HG02610 (cell line): ENCODE measurements around the gene KRTAP10-4.
"Not testable (repeated sequence)": the region's sequence is repeated elsewhere in the genome, so short reads cannot be mapped to it uniquely, and the experiment has no call there.

Source experiments
- ATAC-seq: cut with Tn5 transposase; IDR thresholded peaks from one replicate; pipeline ENCODE4 v1.9.1; 2021; ENCODE audit warnings: mild to moderate bottlenecking, moderate library complexity; ENCODE audit not compliant: unreplicated experiment

KRTAP10-4 gene

DNA sequence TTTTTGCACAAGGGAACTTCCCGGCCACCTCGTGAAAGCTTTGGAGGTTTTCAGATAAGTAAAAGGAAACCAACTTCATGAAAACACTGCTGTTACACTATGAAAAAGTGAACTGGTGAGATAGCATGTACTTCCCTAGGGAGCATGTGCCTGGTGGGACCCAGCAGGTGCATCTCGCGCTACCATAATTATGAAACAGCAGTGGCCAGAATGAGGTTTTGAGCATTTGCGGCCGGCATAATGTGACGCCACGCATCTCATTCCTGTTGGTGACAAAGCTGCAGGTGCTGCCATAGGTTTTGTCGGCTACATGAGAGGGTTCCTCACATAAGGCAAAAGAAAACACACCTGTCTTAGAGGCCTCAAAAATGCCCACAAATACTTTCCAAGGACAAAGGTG is 16.6 kb upstream of the KRTAP10-4 start:
- ATAC-seq, result no peak

GRCh38 chr21:44557491-44558328 is 15.8 kb upstream of the KRTAP10-4 start:
- no peak for ATAC-seq

DNA sequence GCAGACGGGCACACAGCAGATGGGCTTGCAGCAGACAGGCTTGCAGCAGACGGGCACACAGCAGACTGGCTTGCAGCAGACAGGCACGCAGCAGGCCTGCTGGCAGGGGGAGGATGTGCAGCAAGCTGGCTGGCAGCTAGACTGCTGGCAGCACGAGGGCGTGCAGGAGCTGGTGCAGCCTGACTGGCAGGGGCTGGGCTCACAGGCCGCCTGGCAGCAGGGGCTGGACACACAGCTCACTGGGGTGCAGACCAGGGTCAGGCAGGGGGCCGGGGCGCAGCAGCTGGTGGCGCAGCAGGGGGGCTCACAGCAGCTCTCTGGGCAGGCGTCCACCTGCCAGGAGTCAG is 15.2 kb upstream of the KRTAP10-4 start:
- not testable (repeated sequence) for ATAC-seq

DNA sequence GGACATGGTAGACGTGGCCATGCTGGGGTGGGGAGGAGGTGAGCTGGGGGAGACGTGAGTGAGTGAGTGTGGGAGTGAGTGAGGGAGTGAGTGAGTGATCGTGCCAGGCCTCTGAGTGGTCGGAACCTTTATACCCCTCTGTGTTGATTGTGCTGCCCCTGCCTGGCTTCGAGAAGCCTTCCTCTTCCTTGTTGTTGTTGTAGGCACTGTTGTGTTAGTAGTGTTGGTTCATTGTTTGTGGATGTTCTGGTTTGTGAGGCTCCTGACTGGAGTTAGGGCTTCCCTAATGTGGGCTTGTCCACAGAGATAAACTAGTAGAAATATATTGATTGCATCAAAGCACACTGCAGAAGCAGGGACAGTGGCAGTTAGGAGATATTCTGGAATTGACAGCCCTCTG is 14.8 kb upstream of the KRTAP10-4 start, which contains the start of gene KRTAP10-3:
TSS of gene KRTAP10-3 (minus strand) at position 101 of the 400 bp plus-strand sequence. CDS start at position 21, 80 bp downstream.
- ATAC-seq, result no peak

DNA sequence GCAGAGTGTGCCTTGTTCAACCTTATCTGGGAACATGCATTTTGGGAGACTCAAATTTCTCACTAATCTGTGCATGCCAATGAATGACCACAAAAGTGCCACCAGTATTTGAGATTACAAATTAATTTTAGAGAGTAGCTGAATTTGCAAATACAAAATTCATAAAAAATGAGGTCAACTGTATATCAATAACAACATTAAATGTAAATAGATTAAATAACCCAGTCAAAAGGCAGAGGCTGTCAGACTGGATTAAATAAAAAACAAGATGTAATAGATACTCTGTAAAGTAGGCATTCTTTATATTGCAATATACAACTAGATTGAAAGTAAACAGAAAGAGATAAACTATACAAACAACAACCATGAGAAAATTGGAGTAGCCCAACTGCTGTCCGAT is 9.4 kb upstream of the KRTAP10-4 start:
- no peak for ATAC-seq

DNA sequence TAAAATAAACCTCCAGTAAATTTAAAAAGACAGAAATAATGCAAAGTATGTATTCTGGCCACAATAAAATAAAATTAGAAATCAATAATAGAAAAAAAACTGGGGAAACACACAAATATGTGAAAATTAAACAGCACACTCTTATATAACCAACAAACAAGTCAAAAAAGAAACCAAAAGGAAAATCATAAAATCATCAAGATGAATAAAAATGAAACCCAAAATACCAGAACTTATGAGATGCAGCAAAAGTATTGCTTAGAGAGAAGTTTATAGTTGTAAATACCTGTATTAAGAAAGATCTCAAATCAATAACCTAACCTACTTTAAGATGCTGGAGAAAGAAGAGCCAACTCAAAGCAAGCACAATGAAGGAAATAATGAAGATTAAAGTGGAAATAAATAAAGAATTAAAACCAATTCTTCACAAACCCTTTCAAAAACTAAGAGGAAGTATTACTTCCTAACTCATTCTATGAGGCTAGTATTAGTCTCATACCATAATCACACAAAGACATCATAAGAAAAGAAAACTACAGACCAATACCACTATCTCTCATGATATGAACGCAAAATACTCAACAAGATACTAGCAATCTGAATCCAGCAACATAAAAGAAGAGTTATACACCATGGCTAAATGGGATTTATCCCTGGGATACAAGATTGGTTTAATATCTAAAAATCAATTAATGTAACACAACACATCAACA is 8.5 kb upstream of the KRTAP10-4 start:
- ATAC-seq, result no peak

GRCh38 chr21:44566403-44566802 is 7.1 kb upstream of the KRTAP10-4 start:
- no peak for ATAC-seq

DNA sequence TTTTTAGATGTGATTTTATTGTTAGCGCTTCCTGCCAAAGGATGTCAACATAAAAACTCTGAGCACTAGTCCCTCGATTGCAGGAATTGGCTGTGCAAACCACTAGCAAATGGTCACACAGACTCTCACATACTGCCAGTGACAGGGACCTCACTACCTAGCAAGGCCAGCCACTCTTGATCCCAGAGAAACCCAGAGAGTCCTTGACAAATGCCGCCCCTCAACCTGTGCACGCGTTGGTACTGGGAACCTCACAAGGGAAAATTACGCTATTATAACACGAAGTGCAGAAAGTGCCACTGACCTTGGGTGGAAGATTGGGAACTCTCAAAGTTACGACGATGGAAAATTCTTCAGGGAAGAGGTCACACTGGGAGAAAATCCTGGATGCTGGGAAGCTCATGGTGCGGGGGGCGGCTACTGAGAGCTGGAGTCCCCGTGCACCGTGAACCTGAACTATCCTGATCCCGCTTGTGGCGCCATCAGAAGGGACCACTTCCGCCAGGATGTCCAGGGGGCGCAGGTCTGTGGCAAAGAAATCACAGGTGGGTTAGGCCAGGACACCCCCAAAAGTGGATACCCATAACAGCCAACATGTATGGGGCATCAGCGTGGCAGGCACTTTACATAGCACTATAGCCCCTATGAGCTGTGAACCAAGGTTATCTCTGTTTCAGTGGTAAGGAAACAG is 5.9 kb upstream of the KRTAP10-4 start:
- ATAC-seq, result no peak

GRCh38 chr21:44568261-44568660 is 5.3 kb upstream of the KRTAP10-4 start:
- ATAC-seq, result no peak

- ATAC-seq, result no peak
Measured at GRCh38 chr21:44568667-44569556, 4.6 kb upstream of the KRTAP10-4 start.

DNA sequence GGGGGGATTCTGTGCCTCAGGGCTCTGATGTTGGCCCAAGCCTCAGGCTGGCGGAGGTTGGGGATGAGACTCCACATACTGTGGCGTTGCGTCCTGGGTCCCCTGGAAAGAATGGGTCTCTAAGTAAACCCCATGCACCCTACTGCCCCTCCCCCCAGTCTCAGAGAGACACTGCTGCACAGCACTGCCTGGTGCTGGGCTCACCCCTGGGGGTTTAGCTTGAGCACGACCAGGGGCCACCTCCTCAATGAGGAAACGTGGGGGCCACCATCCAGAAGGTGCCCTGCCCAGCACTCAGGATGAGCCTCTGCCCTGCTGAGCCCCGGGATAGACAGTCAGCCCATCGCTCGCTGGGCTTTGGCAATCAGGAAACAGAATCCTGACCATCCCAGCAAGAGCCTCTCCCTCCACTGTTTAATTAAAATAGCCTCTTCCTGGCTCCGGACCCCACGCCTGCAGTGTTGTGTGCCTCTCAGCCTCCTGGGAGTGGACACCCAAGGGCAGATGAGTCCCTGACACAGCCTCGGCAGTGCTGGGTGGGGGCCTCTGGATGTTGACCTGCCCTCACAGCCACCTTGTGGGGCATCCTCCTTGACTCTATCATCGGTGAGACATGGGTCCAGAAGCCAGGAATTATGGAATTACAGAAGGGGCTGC is 3.5 kb upstream of the KRTAP10-4 start:
- ATAC-seq, result no peak

GRCh38 chr21:44571296-44571695 is 2.2 kb upstream of the KRTAP10-4 start:
- ATAC-seq, result no peak

GRCh38 chr21:44571844-44572782 is 1.4 kb upstream of the KRTAP10-4 start:
- no peak for ATAC-seq

GRCh38 chr21:44572959-44573583 is 458 bp upstream of the KRTAP10-4 start:
- ATAC-seq, result no peak

GRCh38 chr21:44574457-44575306 is 1.2 kb downstream of the KRTAP10-4 start:
- no peak for ATAC-seq

- ATAC-seq, result no peak
Measured at GRCh38 chr21:44575307-44576024, 1.9 kb downstream of the KRTAP10-4 start.

- no peak for ATAC-seq
Measured at GRCh38 chr21:44576025-44576420, 2.5 kb downstream of the KRTAP10-4 start.
